GM12891 (cell line): ENCODE data around the gene BATF3.

Experiments
- POLR2A ChIP-seq: IDR thresholded peaks from 2 replicates; pipeline ENCODE4 v1.6.1; 2011; ENCODE audit warnings: low read depth, low read length, control low read depth
- POLR2AphosphoS5 ChIP-seq: IDR thresholded peaks from 2 replicates; pipeline ENCODE4 v1.6.1; 2011; ENCODE audit warnings: low read depth, low read length, control low read depth
- TAF1 ChIP-seq: IDR thresholded peaks from 2 replicates; pipeline ENCODE4 v1.6.1; 2011; ENCODE audit warnings: low read depth, low read length, control low read depth

DNA sequence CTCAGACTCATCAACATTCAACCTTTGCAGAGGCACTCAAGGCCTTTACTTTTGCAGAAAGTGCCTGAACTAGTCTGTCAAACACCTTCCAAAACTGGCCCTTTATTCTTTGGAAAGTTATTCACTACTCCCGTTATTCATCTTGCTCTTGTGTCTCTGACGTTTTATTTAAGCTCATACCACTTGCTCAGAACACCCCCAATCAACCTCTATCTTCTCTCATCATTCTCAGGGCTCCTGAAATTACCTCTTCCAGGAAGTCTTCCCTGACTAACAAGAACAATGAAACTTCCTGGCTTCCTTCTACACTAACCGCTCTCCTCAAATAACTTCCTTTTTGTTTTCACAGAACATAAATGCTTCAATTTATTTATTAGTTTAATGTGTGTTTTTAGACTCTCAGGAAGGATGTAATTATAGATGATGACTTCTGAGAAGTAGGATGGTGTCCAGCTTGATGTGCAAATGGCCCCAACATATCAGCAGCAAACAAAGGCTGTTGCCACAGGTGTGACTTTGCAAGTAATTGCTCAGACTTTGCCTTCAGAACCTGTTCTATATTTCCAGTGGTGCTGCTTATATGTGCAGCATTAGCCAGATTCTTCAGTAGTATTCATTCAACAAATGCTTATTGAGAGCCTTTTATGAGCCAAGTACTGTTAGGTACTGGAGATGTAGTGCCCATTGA lies 22.8 kb upstream of the BATF3 start:
- TF ChIP-seq TAF1 (no peak), POLR2A (no peak), POLR2AphosphoS5 (no peak)
